ENCODE data around the gene SCARB1. TPM values are rescaled to one million over a fixed set of nuclear protein-coding genes. Genes with fewer than 3 reads are reported as not detected.
"Not testable (repeated sequence)": the region's sequence is repeated elsewhere in the genome, so short reads cannot be mapped to it uniquely, and the experiment has no call there.

SCARB1 gene
- total RNA-seq, 1 donor from 2014 or later = 21.5 TPM

DNA sequence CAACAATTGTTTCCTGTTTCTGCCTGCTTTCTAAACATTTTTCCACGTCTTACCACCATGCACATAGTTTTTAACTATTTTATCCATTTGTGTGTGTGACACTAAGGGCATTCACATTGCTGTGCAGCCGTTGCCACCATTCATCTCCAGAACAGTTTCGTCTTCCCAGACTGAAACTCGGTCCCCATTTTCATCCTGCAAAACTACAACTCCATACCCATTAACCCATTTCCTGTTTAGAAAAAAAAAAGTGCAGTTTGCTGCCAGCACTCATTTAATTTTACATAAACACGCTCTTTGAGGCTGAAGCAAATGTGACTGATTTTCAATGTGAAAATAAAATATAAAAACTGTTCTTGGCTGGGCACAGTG lies 35.2 kb upstream of the SCARB1 start:
- peaks cover 9% of the 10 kb centered on the region for H3K4me1 Mint-ChIP-seq (ENCODE audit: low read depth)
- no peaks in the 10 kb centered on the region for H3K36me3 Mint-ChIP-seq (ENCODE audit: insufficient read depth)
- no peak overlapping the region for H3K4me3 Mint-ChIP-seq (ENCODE audit: low read depth)
- peaks cover 3% of the 10 kb centered on the region for H3K27me3 Mint-ChIP-seq
- TF ChIP-seq, protein P1, sequence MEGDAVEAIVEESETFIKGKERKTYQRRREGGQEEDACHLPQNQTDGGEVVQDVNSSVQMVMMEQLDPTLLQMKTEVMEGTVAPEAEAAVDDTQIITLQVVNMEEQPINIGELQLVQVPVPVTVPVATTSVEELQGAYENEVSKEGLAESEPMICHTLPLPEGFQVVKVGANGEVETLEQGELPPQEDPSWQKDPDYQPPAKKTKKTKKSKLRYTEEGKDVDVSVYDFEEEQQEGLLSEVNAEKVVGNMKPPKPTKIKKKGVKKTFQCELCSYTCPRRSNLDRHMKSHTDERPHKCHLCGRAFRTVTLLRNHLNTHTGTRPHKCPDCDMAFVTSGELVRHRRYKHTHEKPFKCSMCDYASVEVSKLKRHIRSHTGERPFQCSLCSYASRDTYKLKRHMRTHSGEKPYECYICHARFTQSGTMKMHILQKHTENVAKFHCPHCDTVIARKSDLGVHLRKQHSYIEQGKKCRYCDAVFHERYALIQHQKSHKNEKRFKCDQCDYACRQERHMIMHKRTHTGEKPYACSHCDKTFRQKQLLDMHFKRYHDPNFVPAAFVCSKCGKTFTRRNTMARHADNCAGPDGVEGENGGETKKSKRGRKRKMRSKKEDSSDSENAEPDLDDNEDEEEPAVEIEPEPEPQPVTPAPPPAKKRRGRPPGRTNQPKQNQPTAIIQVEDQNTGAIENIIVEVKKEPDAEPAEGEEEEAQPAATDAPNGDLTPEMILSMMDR (IDR thresholded peaks at IDR 0.05; ENCODE audit: unreplicated experiment) = no peak
- DNase-seq (ENCODE audit: low spot score, unreplicated experiment) = no peak
- H3K9me3 Mint-ChIP-seq (ENCODE audit: low read depth) = no peaks in the 10 kb centered on the region
- no peak overlapping the region for H3K27ac Mint-ChIP-seq

DNA sequence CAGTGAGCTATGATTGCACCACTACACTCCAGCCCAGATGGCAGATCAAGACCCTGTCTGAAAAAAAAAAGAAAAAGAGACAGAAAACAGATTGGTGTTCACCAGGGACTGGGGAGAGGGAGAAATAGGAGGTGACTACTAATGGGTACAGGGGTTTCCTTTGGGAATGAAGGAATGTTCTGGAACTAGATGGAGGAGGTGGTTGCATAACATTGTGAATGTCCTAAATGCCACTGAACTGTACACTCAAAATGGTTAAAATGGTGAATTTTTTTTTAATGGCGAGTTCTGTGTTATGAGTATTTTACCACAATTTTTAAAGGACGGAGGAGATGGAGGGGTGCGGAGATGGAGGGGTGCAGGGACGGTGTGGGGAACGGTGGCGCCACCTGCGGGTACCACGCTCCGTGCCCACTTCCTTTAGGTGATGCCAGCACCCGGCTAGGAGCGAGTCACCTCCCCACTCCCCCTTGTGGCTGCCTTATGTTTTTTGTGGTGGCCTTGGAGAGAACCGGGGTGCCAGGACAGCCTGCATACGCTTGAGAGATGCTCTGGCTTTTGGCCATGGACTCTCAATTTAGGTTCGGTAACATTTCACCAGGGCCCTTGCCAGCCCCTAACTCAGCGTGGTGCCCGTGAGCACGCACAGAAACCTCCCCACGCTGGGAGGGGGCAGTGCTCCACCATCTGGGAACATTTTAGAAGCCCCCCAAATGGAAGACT lies 34.7 kb upstream of the SCARB1 start:
- no peaks in the 10 kb centered on the region for H3K36me3 Mint-ChIP-seq (ENCODE audit: insufficient read depth)
- TF ChIP-seq, protein P1 (IDR thresholded peaks at IDR 0.05; ENCODE audit: unreplicated experiment) = peak; percentile 35
- no peak for DNase-seq (ENCODE audit: low spot score, unreplicated experiment)
- peaks cover 9% of the 10 kb centered on the region for H3K4me1 Mint-ChIP-seq (ENCODE audit: low read depth)
- no peak overlapping the region for H3K4me3 Mint-ChIP-seq (ENCODE audit: low read depth)
- peaks cover 3% of the 10 kb centered on the region for H3K27me3 Mint-ChIP-seq
- no peaks in the 10 kb centered on the region for H3K9me3 Mint-ChIP-seq (ENCODE audit: low read depth)
- no peak overlapping the region for H3K27ac Mint-ChIP-seq

DNA sequence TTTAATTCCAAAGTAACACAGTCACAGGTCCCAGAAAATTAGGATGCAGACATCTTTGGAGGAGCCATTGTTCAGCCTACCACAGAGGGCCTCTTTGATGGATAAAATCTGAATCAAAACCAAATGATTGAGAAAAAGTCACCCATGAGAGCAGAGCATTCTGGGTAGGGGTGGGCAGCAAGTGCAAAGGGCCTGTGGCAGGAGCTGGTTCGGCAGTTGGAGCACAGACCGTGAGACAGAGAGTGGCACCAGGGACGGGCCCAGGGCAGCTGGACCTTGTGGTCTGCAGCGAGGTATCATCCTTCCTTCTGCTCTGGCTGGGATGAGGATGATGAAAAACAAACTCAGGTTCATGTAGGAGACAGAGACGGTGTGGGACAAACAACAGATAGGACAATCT lies 32.8 kb upstream of the SCARB1 start:
- Mint-ChIP-seq H3K36me3 (ENCODE audit: insufficient read depth) (no peaks in the 10 kb centered on the region), H3K27me3 (peaks cover 3% of the 10 kb centered on the region), H3K9me3 (ENCODE audit: low read depth) (no peaks in the 10 kb centered on the region), H3K4me3 (ENCODE audit: low read depth) (no peak overlapping the region), H3K27ac (peak overlapping the region; percentile 11), H3K4me1 (ENCODE audit: low read depth) (peaks cover 8% of the 10 kb centered on the region)
- no peak for DNase-seq (ENCODE audit: low spot score, unreplicated experiment)
- TF ChIP-seq, protein P1 (IDR thresholded peaks at IDR 0.05; ENCODE audit: unreplicated experiment) = no peak

DNA sequence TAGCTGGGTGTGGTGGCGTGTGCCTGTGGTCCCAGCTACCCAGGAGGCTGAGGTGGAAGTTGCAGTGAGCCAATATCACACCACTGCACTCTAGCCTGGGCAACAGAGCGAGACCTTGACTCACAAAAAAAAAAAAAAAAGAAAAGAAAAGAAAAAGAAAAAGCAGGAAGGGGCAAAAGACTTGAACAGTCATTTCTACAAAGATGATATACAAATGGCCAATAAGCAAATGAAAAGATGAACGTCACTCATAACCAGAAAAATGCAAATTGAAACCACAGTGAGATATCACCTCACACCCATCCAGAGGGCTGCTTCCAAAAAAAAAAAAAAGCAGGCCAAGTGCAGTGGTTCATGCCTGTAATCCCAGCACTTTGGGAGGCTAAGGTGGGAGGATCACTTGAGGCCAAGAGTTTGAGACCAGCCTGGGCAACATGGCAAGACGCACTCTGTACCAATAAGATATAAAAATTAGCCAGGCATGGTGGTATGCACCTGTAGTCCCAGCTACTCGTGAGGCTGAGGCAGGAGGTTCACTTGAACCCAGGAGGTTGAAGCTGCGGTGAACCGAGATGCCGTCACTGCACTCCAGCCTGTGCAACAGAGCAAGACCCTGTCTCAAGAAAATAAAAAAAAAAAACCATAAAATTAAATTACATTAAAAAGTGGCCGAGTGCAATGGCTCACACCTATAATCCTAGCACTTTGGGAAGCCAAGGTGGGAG lies 30.3 kb upstream of the SCARB1 start:
- Mint-ChIP-seq H3K27ac (no peak overlapping the region), H3K27me3 (no peaks in the 10 kb centered on the region), H3K4me3 (ENCODE audit: low read depth) (no peak overlapping the region), H3K36me3 (ENCODE audit: insufficient read depth) (no peaks in the 10 kb centered on the region), H3K9me3 (ENCODE audit: low read depth) (no peaks in the 10 kb centered on the region), H3K4me1 (ENCODE audit: low read depth) (no peaks in the 10 kb centered on the region)
- TF ChIP-seq, protein P1 (IDR thresholded peaks at IDR 0.05; ENCODE audit: unreplicated experiment) = no peak
- no peak for DNase-seq (ENCODE audit: low spot score, unreplicated experiment)

DNA sequence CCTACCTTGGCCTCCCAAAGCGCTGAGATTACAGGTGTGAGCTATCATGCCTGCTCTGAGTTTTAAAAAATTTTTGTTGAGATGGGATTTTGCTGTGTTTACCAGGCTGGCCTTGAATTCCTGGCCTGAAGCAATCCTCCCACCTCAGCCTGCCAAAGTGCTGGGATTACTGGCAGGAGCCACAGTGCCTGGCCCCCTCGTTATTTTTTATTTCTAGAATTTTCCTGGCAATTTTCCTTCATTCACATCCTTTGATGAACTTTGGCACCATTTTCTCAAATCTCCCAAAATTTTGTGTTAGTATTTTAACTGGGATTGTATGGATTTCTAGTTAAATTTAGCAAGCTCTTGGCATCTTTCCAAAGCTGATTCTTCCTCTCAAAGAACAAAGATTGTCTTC lies 24.6 kb upstream of the SCARB1 start:
- Mint-ChIP-seq H3K27me3 (no peaks in the 10 kb centered on the region), H3K27ac (no peak overlapping the region), H3K4me1 (ENCODE audit: low read depth) (peaks cover 18% of the 10 kb centered on the region), H3K4me3 (ENCODE audit: low read depth) (no peak overlapping the region), H3K36me3 (ENCODE audit: insufficient read depth) (no peaks in the 10 kb centered on the region), H3K9me3 (ENCODE audit: low read depth) (no peaks in the 10 kb centered on the region)
- TF ChIP-seq, protein P1 (IDR thresholded peaks at IDR 0.05; ENCODE audit: unreplicated experiment) = no peak
- DNase-seq (ENCODE audit: low spot score, unreplicated experiment) = no peak

DNA sequence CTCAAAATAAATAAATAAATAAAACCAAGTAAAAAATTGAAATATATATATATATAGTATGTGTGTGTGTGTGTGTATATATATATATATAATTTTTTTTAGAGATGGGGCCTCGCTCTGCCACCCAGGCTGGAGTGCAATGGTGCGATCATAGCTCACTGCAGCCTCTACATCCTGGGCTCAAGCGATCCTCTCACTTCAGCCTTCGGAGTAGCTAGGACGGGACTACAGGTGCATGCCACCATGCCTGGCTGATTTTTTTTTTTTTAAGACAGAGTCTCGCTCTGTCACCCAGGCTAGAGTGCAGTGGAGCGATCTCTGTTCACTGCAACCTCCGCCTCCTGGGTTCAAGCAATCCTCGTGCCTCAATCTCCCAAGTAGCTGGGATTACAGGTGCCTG lies 24.1 kb upstream of the SCARB1 start:
- H3K4me1 Mint-ChIP-seq (ENCODE audit: low read depth) = peaks cover 20% of the 10 kb centered on the region
- H3K27ac Mint-ChIP-seq; DNase-seq (ENCODE audit: low spot score, unreplicated experiment); H3K36me3 Mint-ChIP-seq (ENCODE audit: insufficient read depth); H3K4me3 Mint-ChIP-seq (ENCODE audit: low read depth); H3K9me3 Mint-ChIP-seq (ENCODE audit: low read depth); H3K27me3 Mint-ChIP-seq: not testable (repeated sequence)

All from progenitor cell of endocrine pancreas (in vitro differentiated cells).